ENCODE data around the gene TMEM43. TPM values are rescaled to one million over a fixed set of nuclear protein-coding genes. Genes with fewer than 3 reads are reported as not detected.
"Not testable (repeated sequence)": the region's sequence is repeated elsewhere in the genome, so short reads cannot be mapped to it uniquely, and the experiment has no call there.

TMEM43 gene
- total and polyA plus RNA-seq, 2 of the 8 experiments (the other 6 are each of a cell fraction or from before 2014, with no cell fraction given): 27.0 to 33.7 TPM

DNA sequence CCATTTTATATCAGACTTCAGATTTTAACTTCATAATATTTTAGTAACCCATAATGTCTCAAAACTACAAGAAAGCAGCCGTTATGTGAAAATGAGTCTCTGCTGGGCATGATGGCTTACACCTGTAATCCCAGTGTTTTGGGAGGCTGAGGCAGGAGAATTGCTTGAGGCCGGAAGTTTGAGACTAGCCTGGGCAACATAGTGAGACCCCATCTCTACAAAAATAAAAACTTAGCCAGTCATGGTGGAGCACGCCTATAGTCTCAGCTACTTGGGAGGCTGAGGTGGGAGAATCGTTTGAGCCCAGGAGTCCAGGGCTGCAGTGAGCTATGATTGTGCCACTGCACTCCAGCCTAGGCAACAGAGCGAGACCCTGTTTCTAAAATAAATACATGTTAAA is 15.0 kb upstream of the TMEM43 start:
- H3K4ac ChIP-seq (replicated peaks; ENCODE audit: insufficient read length, low read depth, low read length); H2BK5ac ChIP-seq (ENCODE audit: low read depth, low read length); H3K79me2 ChIP-seq (ENCODE audit: control insufficient read depth in 1 of 2, insufficient read depth in 2 of 2, low read length in 2 of 2); H3K18ac ChIP-seq (ENCODE audit: extremely low read depth, low read length); DNase-seq (ENCODE audit: low read depth in 1 of 2, low spot score in 2 of 2); H2AK5ac ChIP-seq (ENCODE audit: low read depth, low read length); H3K23me2 ChIP-seq (ENCODE audit: low read depth, low read length); H4K91ac ChIP-seq (replicated peaks; ENCODE audit: insufficient read length, low read length); H3K79me1 ChIP-seq (ENCODE audit: low read depth, low read length); POLR2A ChIA-PET (ENCODE audit: partially characterized antibody); H3K9me3 ChIP-seq (ENCODE audit: insufficient read depth in 2 of 2, low read depth in 1 of 2, low read length in 1 of 2); H2BK12ac ChIP-seq (ENCODE audit: low read depth, low read length); H2BK15ac ChIP-seq (ENCODE audit: low read length); H3K4me3 ChIP-seq (ENCODE audit: extremely low read depth in 1 of 4, insufficient read depth in 2 of 4, low read depth in 3 of 4, low read length in 4 of 4); H3K4me1 ChIP-seq (replicated peaks in 1 of 4; ENCODE audit: control insufficient read depth in 3 of 4, insufficient read depth in 4 of 4, low read length in 3 of 4); H3K4me2 ChIP-seq (ENCODE audit: insufficient read depth in 1 of 2, low read depth in 2 of 2, low read length in 2 of 2); H4K8ac ChIP-seq (ENCODE audit: extremely low read depth, insufficient read depth, low read length); H2AFZ ChIP-seq (ENCODE audit: low read length); H3K9ac ChIP-seq (replicated peaks in 1 of 4; ENCODE audit: extremely low read depth in 1 of 4, low read depth in 3 of 4, low read length in 3 of 4); H4K20me1 ChIP-seq (replicated peaks in 1 of 2; ENCODE audit: control insufficient read depth in 1 of 2, insufficient read depth in 2 of 2, low read length in 2 of 2); H4K5ac ChIP-seq (ENCODE audit: insufficient read length, low read depth, low read length); H3K56ac ChIP-seq (replicated peaks; ENCODE audit: insufficient read length, low read depth, low read length); H2BK20ac ChIP-seq (ENCODE audit: low read length); H3K27me3 ChIP-seq (replicated peaks in 1 of 4; ENCODE audit: control insufficient read depth in 3 of 4, extremely low read depth in 1 of 4, insufficient read depth in 3 of 4, low read length in 3 of 4); H3K27ac ChIP-seq (ENCODE audit: low read depth, low read length); H3K23ac ChIP-seq (ENCODE audit: insufficient read length); H2BK120ac ChIP-seq (replicated peaks; ENCODE audit: low read depth, low read length); FAIRE-seq; H3K14ac ChIP-seq (ENCODE audit: insufficient read length): not testable (repeated sequence)
- CTCF ChIA-PET (ENCODE audit: partially characterized antibody): interaction anchor here (1.0 to 1.6 kb wide), 3 partner anchors 15 to 346 kb away, joined by 3 to 4 read pairs (median 3); partner anchors contain the start of genes CHCHD4 and TMEM43
- peaks cover 0 to 17% (median 9%) of the 10 kb centered on the region in 4 experiments; a peak in 6 of 8 replicates for H3K36me3 ChIP-seq (ENCODE audit: control insufficient read depth in 2 of 4, insufficient read depth in 4 of 4, low read length in 3 of 4)
- WGBS, 2 experiments (ENCODE audit: extremely low coverage in 1 of 2, insufficient coverage in 1 of 2, insufficient read length in 1 of 2, insufficient replicate concordance in 2 of 2, low coverage in 1 of 2, low lambda C conversion rate in 2 of 2, missing lambda C conversion rate in 1 of 2): 93% methylated on average over 5 of the region's 5 CpGs; no CpG with 5 or more reads in 1 of the 2 experiments
